Measurements from ENCODE around the gene KLC1.

GRCh38 chr14:103684871-103685270 is 55.9 kb downstream of the KLC1 start:
- TF ChIP-seq EP300 (IDR thresholded peaks at IDR 0.05): no peak
- no peak for TF ChIP-seq POLR2A (IDR thresholded peaks at IDR 0.05)
- TF ChIP-seq CTCF (IDR thresholded peaks at IDR 0.05): no peak
